HG03354 (cell line): ENCODE data around the gene SLC35B4.

ENCODE experiments used
- ATAC-seq: cut with Tn5 transposase; IDR thresholded peaks from one replicate; pipeline ENCODE4 v1.9.1; 2021; ENCODE audit warnings: mild to moderate bottlenecking; ENCODE audit not compliant: unreplicated experiment, poor library complexity, severe bottlenecking

The SLC35B4 gene, protein sequence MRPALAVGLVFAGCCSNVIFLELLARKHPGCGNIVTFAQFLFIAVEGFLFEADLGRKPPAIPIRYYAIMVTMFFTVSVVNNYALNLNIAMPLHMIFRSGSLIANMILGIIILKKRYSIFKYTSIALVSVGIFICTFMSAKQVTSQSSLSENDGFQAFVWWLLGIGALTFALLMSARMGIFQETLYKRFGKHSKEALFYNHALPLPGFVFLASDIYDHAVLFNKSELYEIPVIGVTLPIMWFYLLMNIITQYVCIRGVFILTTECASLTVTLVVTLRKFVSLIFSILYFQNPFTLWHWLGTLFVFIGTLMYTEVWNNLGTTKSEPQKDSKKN

DNA sequence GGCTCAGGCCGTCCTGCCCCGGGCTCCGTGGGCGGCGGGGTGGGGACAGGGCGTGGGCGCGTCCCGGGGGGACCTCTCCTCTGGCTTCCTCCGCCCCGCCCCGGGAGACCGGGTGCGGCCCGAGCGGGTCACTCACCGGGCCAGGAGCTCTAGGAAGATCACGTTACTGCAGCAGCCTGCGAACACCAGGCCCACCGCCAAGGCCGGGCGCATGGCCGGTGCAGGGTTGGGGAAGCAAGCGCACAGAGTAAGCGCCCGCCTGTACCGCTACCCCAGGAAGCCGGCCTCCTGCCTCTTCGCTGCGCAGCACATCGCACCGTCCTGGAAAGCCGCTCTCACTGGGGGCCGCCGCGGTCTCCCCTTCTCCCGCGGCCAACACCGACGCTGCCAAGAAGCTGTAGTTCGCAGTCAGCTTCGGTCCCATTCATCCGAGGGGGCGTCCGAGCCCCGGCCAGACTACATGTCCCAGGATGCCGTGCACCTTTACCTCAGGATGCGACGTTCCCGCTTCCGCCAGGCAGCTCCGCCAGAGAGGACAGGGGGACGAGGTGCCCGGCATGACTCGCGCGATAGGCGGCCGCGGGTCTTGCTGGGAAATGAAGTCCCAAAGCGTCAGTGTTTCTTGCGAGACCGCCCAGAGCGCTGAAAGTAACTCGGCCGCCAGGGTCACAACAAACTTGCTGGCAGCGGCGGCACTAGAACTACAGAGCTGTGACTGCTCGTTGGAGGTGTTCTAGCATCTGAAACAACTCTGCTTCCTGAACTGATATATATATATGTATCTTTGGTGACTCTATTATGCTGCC is at the start of gene SLC35B4:
Gene SLC35B4 (minus strand): TSS at position 392 of the 806 bp plus-strand sequence. CDS start 179 bp downstream, at position 213.
- peak; percentile 99 for ATAC-seq

DNA sequence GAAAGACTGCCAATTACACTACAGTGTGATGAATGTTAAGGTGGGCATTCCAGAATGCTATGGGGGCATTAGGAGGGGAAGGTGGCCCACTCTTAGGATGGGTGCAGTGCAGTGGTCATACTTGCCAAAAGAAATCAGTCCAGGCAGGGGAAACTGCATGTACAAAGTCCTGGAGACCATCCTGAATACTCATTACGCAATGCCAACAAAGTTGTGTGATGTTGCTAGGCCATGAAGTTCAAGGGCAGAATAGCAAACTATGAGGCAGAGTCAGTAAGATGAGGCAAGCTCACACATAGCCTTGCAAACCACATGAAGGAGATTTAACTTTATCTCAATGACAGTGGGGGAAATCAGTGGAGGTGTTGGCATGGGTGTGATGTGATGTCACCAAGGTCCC is 49.8 kb upstream of the SLC35B4 start:
- no peak for ATAC-seq

DNA sequence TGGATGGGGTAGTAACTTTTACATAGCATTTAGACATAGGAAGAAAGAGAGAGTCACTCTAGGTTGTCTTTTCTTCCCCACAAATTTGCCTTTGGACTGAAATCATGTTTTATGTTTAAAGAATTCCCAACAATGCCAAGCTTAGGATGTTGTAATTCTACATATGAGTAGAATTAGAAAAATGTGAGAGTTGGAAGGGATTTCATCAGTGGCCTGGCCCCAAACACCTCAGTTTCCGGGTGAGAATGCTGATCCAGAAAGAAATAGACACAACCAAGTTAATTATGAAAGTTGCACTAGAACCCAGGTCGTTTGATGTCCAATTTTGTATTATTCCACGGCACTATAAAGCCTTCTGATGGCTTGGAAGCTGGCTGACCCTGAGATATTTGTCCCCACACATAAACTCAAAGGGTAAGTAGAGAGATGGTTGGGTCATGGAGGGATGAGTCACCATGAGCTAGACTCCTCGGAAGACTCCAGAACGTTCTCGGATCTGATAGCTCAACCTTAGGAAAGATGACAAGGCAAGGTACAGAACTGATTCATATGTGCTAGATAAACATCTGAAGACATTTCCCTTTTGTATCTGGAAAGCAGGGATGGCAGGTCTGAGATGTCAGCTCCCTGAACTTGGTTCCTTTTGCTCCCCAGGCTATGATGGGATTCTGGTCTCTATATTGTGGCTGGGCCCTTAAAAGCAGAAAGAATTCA is 48.8 kb upstream of the SLC35B4 start:
- ATAC-seq = no peak

DNA sequence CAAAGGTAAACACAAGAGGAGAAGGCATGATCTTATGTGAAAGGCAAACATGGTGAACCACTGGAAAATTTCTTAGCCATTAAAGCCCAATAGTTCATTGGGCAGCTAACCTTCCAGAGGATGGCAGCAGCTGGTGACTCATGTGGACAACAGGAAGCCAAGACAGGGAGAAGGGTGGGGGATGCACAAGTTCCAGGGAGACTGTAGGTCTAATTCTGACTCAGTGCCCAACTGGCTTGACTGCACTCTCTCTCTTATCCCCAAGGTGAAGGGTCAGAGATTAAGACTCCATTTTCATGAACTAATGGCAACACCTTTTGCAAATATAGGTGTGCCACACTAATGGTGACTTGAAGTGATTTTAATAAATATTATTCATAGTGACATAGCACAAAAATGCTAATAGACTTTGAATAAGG is 47.9 kb upstream of the SLC35B4 start:
- no peak for ATAC-seq

DNA sequence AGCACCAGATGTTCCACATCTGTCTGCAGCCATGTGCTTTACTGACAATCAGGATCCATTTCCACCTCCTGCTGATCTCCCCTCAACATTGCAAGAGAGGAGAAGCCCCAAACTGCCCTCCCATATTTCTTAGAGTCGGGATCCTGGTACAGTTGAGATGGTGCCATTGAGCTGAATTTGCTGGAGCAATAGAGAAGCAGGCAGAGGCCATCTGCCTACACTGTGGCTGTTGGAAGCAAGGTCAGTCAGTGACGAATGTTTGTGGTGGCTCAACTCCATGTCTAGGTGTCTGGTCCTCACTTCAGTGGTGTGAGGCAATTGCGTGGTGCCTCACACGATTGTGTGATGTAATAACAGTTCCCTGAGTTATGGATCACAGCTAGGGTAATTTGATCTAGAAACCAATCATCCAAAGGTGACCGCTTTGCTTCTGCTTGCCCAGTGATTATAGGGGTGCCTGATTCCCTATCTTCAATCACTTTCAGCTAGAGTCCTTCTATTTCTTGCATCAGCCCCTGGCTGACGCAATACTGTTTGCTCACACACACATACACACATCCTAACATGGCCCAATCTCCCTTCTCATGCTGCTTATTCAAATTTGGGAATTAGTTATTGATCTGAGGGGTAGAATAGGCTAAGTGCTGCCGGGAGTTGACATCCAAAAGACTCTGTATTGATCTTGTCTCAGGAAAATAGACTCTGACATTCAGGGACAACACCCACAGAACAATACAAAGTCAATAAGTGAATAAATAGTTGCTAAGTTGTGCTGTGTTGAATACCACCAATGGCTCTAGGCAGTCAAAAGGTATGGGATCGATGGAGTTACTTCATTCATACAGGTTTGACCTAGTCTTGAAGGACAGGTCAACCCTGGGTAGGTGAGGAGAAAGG is 46.1 kb upstream of the SLC35B4 start:
- ATAC-seq = no peak

DNA sequence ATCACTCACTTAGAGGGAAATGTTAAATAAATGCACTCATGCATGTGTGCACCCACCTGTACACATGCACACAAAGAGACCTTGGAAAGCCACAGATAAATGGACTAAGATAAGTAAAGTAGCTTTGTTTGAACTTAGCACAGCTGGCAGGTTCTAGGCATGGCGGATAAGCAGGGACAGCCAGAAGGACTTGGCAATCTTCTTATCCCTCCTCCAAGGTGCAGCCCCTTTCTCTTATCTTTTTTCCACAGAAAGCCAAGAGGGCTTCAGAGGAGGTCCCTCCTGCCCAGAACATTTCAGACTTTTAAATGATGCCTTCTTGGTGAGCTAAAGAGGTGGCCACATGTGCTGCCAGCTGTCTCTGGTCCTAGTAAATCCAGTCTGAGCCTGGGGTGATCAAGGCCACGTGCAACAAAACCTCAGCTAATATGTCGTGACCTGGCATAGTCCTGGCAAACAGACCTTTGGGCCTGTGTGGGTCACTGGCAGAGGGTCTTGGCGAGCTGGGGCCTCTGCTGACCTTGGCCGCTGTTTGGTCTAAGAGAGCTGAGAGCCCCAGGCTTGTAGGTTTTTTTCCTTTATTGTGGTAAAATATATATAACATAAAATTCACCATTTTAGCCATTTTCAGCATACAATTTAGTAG is 43.2 kb upstream of the SLC35B4 start:
- no peak for ATAC-seq

DNA sequence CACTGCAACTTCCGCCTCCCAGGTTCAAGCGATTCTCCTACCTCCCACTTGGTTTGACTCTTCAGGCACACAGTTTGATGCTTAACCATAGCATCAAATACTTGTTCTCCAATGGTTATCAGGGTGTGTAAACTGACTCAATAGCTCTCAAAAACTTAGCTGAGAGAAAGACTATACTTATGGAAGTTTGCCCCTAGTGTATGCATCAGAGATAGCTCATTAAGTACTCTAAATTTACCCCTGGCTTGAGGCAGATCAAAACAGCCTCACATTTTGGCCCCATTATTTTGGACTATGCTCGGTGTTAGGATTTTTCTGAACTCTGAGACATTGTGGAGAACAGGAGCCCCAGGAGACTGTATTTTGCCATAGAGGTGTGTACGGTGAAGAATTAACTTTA is 40.8 kb upstream of the SLC35B4 start:
- ATAC-seq = no peak

DNA sequence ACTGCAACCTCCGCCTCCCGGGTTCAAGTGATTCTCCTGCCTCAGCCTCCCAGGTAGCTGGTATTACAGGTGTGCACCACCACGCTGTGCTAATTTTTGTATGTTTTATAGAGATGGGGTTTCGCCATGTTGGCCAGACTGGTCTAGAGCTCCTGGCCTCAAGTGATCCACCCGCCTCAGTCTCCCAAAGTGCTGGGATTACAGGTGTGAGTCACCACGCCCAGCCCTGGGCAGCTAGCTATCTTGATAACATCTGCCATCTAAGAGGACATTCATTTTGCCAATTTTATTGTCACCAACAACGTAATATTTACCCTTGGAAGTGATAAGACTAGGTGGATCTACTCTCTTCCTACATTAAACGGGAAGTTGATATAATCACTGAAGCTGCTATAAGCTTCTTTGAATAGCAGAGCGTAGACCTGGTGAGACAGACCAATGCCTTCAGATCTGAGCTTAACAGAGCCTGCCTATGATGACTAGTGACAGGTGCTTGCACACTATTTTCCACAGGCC is 39.7 kb upstream of the SLC35B4 start:
- ATAC-seq = no peak

DNA sequence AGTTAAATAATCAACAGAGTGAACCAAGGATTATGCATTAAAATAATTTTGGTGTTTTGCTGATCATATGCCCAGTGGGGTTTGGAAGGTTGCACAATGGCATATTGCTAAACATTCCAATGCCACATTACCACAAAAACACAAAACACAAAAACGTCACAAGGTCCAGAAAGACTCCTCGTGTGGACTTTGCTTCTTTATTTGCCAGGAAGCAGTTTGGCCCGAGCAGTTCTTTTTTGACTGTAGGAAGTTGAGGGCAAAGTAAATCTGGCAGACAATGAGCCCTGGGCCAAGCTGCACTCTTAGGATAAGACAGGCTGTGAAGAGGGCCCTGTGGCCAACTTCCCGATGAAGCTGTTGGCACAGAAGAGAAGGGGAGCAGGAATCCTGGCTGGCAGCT is 39.2 kb upstream of the SLC35B4 start:
- no peak for ATAC-seq

DNA sequence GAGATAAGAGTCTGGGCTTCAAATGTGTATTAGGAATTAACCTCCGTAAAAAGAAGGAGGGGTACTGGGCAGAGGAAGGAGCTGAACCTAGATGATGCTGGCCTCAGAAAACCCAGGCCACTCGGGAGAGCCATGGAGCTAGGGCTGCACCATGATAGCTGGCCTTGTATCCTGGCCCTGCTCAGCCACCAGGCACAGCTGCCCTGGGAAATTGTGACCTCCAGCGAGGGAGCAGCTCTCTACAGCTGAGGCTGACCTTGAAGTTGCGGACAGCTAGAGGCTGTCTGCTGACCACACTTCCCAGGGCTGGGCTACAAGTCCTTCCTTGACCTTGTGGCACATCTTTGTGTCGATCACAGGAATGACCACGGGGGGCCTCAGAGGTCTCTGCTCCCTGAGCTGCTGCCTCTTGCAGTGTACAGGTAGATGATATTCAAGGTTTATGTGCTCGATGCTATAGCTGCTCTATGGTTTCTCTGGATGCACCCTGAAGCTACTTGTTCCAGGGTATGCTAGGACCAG is 38.3 kb upstream of the SLC35B4 start:
- ATAC-seq = no peak

DNA sequence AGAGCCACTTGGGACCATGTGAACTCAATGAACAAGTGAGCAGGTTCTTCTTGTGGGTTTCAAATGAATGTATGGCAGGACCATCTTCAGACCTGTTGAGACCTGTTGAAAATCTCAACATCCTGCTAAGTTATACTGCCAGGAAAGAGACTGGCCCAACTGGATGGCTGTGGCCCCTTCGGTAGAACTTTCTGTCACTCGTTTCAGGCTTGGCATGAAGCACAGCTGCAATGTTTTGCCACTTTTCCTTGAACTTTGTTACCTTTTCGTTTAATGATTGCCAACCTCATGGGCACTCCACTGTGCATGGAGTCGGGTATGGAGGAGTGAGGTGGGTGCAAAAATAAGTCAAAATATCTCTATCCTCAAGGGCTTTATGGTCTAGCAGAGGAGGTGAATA is 36.7 kb upstream of the SLC35B4 start:
- no peak for ATAC-seq

DNA sequence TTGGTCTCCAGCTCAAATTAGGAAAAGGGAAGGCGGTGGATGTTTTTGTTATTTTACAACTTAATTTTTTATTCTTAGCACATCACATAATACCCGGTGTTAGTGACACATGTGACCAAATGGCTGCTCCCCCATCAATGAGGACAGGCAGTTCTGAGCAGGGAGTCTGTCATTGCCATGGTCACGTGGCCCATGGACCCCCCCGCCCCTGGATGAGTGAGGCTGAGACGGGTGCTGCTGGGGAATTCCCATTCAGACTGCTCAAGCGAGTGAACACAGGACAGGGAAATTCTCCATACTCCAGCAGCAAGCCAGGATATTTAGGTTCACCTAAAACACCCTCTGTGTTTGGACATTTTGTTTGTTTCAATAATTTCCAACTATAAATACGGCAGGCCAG is 34.7 kb upstream of the SLC35B4 start:
- no peak for ATAC-seq

DNA sequence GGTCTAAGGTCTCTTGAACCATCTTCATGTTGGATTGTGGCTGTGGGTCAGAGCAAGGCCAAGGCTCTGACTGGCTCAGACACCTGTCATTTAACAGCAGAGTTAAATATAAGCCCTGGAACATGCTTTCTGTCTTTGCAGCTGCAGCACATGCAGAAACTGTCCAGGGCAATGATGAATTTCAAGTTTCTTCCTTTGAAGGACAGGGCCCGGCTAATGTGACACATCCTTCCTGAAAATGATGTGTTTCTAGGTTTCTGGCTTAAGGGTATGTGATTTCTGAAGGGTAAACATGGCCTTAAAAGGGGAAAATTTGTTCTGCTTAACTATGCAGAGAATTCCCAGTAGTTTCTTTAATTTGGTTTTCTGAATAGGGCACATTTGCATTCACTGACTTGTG is 34.0 kb upstream of the SLC35B4 start:
- ATAC-seq = no peak

DNA sequence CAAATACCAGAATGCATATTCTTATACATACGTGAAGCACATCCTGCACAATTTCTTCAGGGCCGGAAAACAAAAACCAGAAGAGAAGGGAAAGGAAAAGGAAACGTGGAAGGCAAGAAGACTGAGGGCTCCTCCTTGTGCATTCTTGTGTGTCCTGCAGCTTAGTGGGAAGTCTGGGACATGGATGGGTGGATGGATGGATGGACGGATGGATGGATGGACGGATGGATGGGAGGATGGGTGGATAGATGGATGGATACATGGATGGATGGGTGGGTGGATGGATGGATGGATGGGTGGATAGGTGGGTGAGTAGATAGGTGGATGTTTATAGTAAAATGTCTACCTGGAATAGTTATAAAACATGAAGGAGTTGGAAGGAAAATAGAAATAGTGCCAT is 30.8 kb upstream of the SLC35B4 start:
- no peak for ATAC-seq

DNA sequence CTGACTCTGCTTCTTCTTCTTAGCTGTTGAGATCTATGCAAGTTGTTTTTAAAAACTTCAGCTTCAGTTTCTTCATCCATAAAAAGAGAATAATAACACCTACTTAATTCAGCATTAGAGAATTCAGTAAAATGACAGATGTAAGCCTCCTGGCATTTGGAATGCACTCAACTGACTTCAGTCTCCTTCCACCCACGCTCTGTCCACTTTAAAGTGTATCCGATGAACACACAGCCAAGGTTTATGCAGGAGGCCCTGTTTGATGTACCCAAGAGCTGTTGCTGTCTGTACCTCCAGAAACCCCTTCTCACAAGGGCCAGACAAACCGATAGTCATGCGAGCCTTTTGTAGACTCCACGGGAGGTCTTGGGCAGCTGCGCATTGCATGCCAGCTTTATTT is 27.1 kb upstream of the SLC35B4 start:
- ATAC-seq = no peak

DNA sequence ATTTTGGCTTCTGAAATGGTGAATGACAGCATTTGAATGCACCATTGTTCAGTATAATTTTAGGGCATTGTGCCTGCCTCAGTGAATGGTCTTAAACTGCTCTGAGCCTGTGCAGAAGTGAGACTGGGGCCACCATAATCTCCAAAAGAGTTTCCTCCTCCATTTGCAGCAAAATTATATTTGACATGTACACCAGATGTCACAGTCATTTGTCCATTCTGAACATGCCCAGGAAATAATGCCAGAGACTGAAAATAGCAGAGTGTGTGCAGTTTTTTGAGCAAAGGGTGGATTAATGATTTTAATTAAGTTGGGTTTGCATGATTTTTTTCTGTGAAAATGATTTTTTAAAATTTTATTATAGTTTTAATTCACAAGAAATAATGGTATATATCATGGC is 26.4 kb upstream of the SLC35B4 start:
- ATAC-seq = no peak

DNA sequence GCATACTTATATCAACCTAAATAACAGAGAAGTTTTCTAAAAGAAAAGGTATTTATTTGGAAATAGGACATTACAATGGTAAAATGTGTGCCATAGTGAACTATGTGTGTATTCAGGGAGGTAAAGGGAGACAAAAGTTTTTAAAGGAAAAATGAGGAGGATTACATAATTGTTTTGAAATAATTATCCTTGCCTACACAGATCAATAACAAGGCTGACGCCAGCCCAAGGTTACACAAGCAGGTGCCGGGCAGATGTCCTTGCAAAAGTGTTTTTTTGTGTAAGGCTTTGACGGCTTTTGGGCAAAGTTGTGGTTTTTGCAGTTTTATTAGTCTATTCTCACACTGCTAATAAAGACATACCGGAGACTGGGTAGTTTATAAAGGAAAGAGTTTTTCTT is 22.7 kb upstream of the SLC35B4 start:
- ATAC-seq = no peak

DNA sequence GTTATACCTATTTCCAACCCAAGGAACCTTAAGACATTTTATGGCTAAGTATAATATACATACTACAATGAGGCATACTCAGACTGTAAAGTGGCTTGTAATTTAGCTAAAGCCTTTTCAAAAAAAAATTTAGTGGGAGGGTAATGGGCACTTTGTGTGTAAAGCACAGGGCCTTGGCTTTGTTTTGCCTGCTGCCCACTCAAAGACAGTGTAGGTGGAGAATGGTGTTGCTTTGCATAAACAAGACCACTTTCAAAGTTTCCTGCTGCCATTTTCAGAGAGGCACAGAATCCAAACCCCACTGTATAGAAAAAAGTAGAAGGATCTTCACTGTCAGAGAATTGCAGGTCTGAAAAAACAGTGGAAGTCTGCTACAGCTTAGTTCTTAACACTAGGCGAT is 21.2 kb upstream of the SLC35B4 start:
- ATAC-seq = no peak

DNA sequence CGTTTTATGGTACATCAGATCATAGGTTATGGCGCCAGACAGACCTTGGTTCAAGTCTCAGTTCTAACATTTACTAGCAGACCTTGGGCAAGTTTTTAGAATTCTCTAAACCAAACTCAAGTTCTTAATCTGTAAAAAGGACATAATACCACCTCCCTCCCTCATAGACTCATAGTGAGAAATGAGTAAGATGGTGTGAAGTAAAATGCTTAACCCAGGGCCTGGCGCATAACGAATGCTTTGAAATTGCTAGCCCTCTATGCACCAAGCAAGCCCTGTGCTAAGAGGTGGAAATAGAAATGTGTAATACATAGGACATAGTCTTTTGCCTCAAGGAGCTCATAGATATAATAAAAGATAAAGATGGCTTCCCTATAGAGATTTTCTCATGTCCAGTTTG is 17.7 kb upstream of the SLC35B4 start:
- ATAC-seq = no peak
